HUES48 (cell line): ENCODE results near the gene HEMK1.

Experiments used
- H3K27ac ChIP-seq: one replicate; pipeline ENCODE4 v1.7.0; 2013; ENCODE audit warnings: low read depth, low read length, inconsistent platforms
- H3K27me3 ChIP-seq: 2 replicates; pipeline ENCODE4 v1.6.1; 2013; ENCODE audit warnings: mild to moderate bottlenecking, low read length; ENCODE audit not compliant: control insufficient read depth, insufficient read depth
- H3K36me3 ChIP-seq: 2 replicates; pipeline ENCODE4 v1.6.1; 2013; ENCODE audit warnings: low read length; ENCODE audit not compliant: control insufficient read depth, insufficient read depth
- H3K4me1 ChIP-seq: 2 replicates; pipeline ENCODE4 v1.6.1; 2013; ENCODE audit warnings: mild to moderate bottlenecking, low read length; ENCODE audit not compliant: control insufficient read depth, insufficient read depth
- H3K4me3 ChIP-seq: 2 replicates; pipeline ENCODE4 v1.5.1; 2013; ENCODE audit warnings: mild to moderate bottlenecking, low read depth, low read length
- H3K9ac ChIP-seq: 2 replicates; pipeline ENCODE4 v1.6.1; 2013; ENCODE audit warnings: mild to moderate bottlenecking, low read depth, low read length, moderate library complexity
- H3K9me3 ChIP-seq: 2 replicates; pipeline ENCODE4 v1.6.1; 2013; ENCODE audit warnings: low read length; ENCODE audit not compliant: control insufficient read depth, insufficient read depth

HEMK1 gene

GRCh38 chr3:50591196-50591741, 21.9 kb downstream of the HEMK1 start:
- Histone ChIP-seq H3K36me3 (no peaks in the 10 kb centered on the region), H3K9ac (no peak overlapping the region), H3K27me3 (no peaks in the 10 kb centered on the region), H3K4me1 (no peaks in the 10 kb centered on the region; the same call in 1 of the 2 replicates), H3K4me3 (no peak overlapping the region), H3K27ac (no peak overlapping the region), H3K9me3 (no peaks in the 10 kb centered on the region)

DNA sequence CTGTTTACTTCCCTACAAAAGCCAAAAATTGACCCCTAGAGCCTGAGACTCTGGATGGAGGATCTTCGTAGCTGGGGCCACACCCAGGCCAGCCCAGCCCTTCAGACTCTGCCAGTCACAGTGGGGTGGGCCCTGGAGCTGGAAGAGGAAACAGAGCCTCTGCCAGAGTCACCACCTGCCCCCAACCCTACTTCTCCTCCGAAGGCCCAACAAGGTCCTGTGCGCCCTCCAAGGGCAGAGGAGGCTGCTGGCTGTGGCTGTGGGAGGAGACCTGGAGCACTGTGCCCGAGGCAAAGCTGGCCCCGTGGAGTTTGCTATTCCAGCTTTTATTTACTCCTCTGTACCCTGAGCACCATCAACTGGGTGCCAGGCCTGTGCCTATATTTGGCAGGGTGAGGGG, 23.2 kb downstream of the HEMK1 start:
- H3K9me3 ChIP-seq = no peaks in the 10 kb centered on the region
- no peaks in the 10 kb centered on the region for H3K36me3 ChIP-seq
- no peak overlapping the region for H3K4me3 ChIP-seq
- no peak overlapping the region for H3K9ac ChIP-seq
- H3K4me1 ChIP-seq = no peaks in the 10 kb centered on the region; the same call in 1 of the 2 replicates
- no peaks in the 10 kb centered on the region for H3K27me3 ChIP-seq
- H3K27ac ChIP-seq = no peak overlapping the region

DNA sequence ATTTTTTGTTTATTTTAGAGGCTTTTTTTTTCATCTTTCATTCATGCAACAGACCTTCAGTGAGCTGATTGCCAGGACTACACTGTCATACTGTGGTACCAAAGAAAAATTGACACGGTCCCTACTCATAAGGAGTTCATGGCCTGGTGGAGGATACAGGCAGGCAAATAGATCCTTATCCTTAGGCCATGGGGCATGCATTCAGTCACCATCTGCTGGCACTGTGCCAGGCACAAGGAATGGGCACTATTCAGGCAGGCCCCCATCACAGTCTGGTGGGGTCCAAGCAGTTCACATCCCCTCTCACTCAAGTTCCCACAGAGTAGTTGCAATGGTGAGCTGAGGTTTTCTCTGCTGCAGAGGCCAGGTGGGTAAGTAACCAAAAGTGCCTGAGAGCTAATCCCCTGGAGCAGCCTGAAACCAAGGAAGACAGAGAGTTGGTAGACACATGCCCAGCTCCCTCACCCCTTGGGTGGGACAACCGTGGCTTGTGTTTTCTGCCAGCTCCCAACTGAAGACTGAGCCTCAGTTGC, 25.0 kb downstream of the HEMK1 start:
- H3K27ac ChIP-seq = no peak overlapping the region
- H3K36me3 ChIP-seq = no peaks in the 10 kb centered on the region
- no peaks in the 10 kb centered on the region; the same call in 1 of the 2 replicates for H3K4me1 ChIP-seq
- H3K27me3 ChIP-seq = no peaks in the 10 kb centered on the region
- no peak overlapping the region for H3K4me3 ChIP-seq
- no peak overlapping the region for H3K9ac ChIP-seq
- no peaks in the 10 kb centered on the region for H3K9me3 ChIP-seq

GRCh38 chr3:50599115-50599715, 29.9 kb downstream of the HEMK1 start:
- no peaks in the 10 kb centered on the region for H3K27me3 ChIP-seq
- H3K4me3 ChIP-seq = no peak overlapping the region
- no peaks in the 10 kb centered on the region for H3K9me3 ChIP-seq
- H3K9ac ChIP-seq = no peak overlapping the region
- H3K36me3 ChIP-seq = no peaks in the 10 kb centered on the region
- no peaks in the 10 kb centered on the region for H3K4me1 ChIP-seq
- no peak overlapping the region for H3K27ac ChIP-seq

- no peaks in the 10 kb centered on the region for H3K27me3 ChIP-seq
- H3K9me3 ChIP-seq = no peaks in the 10 kb centered on the region
- H3K36me3 ChIP-seq = no peaks in the 10 kb centered on the region
- H3K4me1 ChIP-seq = no peaks in the 10 kb centered on the region
- H3K4me3 ChIP-seq = no peak overlapping the region
- no peak overlapping the region for H3K27ac ChIP-seq
- no peak overlapping the region for H3K9ac ChIP-seq
These were observed 30.4 kb downstream of the HEMK1 start for GRCh38 chr3:50599716-50600118.

GRCh38 chr3:50600141-50600753, 30.9 kb downstream of the HEMK1 start:
- Histone ChIP-seq H3K27me3 (no peaks in the 10 kb centered on the region), H3K4me1 (no peaks in the 10 kb centered on the region), H3K9me3 (no peaks in the 10 kb centered on the region), H3K4me3 (no peak overlapping the region), H3K9ac (no peak overlapping the region), H3K27ac (no peak overlapping the region), H3K36me3 (no peaks in the 10 kb centered on the region)

DNA sequence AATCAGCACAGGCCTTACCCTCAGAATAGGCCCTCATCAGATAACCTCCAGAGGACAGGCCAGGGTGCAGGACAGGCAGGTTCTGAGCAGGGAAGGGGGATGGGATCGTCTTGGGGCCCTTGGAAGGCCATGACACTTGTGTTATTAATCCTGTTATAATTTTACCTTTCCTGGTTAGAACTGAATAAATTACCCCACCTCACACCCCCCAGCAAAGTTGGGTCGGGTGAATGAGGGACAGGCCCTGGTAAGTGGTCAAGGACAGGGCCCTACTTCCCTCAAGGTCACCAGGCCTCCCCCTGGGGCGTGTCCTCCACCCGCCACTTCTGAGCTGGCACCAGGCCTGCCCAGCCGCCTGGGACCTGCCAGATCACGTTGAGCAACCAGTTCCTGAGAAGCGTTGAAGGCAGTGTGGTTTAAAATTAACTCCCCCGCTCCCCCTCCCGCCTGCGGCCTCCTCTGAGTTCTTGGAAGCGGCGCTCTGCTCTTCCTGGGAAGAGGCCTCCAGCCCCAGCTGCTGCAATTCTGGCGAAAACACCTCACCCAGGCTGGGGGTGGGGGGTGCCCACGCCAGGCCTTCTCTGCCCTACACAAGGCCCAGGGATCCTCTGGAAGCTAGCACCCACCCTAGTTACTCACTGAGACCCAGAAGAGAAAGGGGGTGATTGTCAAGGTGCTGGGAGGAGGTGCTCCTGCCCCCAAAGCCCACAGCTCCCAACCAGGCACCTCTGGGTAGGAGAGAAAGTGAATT, 31.7 kb downstream of the HEMK1 start:
- no peaks in the 10 kb centered on the region for H3K27me3 ChIP-seq
- no peak overlapping the region for H3K9ac ChIP-seq
- no peaks in the 10 kb centered on the region for H3K36me3 ChIP-seq
- H3K4me1 ChIP-seq = no peaks in the 10 kb centered on the region
- no peaks in the 10 kb centered on the region for H3K9me3 ChIP-seq
- H3K4me3 ChIP-seq = no peak overlapping the region
- no peak overlapping the region for H3K27ac ChIP-seq

DNA sequence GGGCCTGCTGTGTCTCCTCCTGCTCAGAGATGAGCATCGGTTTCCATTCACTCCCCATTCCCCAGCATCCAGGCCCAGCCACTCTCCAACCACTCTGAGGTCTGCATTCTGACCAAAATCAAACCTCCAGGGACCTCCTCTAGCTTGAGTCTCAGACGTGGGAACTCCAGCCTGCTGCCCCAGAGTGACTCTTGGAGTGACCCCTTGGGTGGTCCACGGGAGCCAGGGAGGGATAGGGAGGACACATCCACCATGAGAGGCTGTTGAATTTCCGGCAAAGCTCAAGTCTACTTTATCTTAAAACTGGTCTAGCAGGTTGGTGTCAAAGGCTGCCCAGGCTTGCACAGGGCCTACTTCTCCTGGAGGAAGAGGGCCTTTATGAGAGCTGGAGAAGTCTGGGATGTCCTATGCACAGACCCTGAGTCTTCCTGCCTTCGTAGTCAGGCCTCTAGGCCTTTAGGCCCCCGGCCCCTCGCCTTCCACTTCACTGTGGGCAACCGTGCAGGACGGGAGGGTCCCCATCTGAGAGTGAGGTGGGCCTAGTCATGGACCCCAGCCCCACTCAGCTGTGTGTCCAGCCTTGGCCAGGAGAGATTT, 33.4 kb downstream of the HEMK1 start:
- Histone ChIP-seq H3K4me1 (no peaks in the 10 kb centered on the region), H3K9ac (no peak overlapping the region), H3K9me3 (no peaks in the 10 kb centered on the region), H3K4me3 (no peak overlapping the region), H3K36me3 (no peaks in the 10 kb centered on the region), H3K27me3 (no peaks in the 10 kb centered on the region), H3K27ac (no peak overlapping the region)

DNA sequence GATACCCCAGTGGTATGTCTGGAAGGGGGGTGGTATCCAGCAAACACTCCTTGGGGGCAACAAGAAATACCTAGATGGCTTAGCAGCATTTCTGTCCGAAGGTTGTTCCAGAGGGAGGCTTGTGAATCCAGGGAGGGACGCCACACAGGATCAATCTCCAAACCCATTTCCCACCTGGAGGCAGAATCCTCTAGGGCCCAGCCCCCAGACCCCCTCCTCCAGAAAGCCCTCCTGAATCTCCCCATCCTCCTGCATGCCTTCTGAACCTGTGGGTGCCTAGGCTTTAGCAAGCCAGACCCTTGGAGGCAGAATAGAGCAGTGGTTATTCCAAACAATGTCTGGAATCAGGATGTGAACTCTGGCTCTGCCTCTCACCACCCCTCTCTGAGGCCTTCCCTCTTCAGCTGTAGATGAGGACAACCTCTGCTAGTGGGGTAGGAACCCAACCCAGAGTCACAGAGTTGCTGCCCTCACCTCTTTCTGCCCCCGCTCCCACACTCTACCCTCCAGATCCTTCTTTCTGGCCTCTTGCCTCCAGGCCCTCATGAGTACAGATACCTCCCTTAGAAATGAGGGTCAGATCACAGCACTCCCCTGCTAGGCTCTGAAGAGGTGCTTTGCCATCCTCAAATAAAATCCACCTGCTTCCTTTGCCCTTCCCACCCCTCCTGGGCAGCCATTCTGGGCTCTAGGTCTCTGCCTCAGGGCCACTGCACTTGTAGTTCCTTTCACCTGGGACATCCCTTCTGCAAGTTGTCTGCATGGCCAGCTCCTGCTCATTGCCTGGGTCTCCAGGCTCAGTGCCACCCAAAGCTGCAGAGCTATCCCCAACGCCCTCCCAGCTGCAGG, 34.2 kb downstream of the HEMK1 start:
- Histone ChIP-seq H3K36me3 (no peaks in the 10 kb centered on the region), H3K27me3 (no peaks in the 10 kb centered on the region), H3K4me3 (no peak overlapping the region), H3K9ac (no peak overlapping the region), H3K27ac (no peak overlapping the region), H3K9me3 (no peaks in the 10 kb centered on the region), H3K4me1 (no peaks in the 10 kb centered on the region)

DNA sequence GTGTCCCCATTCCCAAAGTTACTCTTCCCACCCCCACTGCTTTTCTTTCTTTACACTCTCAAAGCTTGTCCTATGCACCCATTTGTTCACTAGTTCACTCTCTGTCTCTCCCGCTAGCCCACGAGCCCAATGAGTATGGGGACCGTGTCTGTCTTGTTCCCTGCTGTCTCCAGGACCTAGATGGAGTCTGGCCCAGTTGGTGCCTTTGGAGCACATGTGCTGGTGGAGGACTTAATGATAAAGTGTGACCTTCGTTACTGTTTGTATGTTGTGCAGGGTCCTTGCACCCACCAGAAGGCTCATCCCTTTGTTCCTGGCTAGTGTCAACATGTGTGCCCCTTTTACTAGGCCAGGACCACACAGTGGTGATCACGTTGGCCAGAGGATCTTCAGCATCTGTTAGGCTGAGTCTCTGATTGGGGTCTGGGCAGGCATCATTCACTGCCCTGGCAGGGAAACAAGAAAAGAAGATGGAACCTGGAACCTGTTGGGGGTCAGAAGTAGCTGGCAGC, 34.8 kb downstream of the HEMK1 start:
- Histone ChIP-seq H3K36me3 (no peaks in the 10 kb centered on the region), H3K27ac (no peak overlapping the region), H3K9me3 (no peaks in the 10 kb centered on the region), H3K4me3 (no peak overlapping the region), H3K4me1 (no peaks in the 10 kb centered on the region), H3K9ac (no peak overlapping the region), H3K27me3 (no peaks in the 10 kb centered on the region)
